HK-2 (cell line): Measurements from ENCODE around the gene STAG1.
"Not testable (repeated sequence)": the region's sequence is repeated elsewhere in the genome, so short reads cannot be mapped to it uniquely, and the experiment has no call there.

Experiments used
- DNase-seq: peaks from one replicate; pipeline ENCODE4 v3.0.0-alpha.2; 2018; ENCODE audit not compliant: unreplicated experiment

The STAG1 gene

DNA sequence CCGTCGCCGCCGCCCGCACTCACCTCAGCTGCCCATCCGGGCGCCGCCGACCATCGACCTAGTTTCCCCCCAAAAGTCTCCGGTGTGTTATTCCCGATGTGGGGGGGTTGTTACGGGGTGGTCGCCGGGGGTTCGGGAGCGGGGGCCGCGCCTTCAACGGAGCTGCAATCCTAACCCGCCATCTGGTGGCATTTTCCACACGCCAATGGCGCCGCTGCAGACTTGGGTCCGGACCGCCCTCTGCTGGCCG, at the start of gene STAG1:
Gene STAG1, minus strand, starts transcription at position 207 of the 250 bp plus-strand sequence. CDS start 121,480 bp downstream, outside the sequence.
- no peak for DNase-seq

GRCh38 chr3:136801146-136801545, 49.0 kb upstream of the STAG1 start:
- DNase-seq, result peak; percentile 41

DNA sequence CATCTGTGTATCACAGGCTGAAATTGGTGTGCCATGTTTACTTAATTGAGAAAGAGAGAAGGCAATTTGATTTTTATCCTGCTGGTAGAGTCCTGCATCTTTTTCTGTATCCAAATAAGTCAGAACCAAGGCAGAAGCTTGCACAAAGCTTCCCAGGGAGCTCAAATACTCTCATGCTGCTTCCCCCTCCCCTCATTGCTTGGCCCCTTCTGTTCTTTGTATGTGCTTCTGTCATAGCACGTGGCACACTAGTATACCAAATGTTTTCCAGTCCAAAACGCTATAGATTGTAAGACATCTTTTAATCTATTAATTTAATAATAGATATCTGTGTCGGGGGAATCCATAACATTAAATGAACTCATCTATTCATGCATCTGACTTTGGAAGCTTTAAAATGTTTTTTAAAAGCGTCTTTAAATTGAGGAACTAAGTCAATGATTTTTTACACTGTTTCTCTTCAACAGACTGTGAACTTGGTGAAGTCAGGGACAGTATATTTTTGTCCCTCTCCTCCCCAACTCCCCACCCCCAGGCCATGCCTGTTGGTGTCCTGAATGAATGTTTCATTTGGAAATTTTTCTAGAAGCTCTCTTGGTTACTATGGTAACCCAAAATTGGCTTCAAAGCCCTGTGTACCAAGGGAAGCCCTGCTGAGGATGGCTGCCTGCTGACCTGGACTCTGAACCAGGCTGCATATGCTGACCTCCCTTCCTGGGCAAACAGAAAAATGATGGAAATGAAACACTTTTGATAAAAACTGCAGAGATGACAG, 40.6 kb upstream of the STAG1 start:
- no peak for DNase-seq

DNA sequence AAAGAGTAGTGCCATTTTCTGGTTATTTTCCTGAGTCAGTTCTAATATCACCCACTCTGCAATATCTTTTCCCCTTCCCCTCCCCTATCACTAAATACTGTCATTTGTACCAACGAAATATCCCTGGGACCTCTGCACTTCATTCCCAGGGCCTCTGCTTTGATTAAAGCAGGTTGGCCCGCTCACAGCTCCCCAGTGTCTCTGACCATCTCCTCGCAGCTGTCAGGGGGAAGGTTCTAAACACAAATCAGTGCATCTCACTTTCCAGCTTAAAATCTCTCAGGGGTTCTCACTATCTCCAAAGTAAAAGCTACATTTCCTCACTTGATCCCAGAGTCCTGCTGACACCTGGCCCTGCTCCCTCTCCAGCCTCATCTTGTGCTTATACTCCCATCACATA, 38.6 kb upstream of the STAG1 start:
- DNase-seq, result no peak

- no peak for DNase-seq
Measured at GRCh38 chr3:136789976-136790375, 37.8 kb upstream of the STAG1 start.

- no peak for DNase-seq
Measured at GRCh38 chr3:136788154-136788553, 36.0 kb upstream of the STAG1 start.

DNA sequence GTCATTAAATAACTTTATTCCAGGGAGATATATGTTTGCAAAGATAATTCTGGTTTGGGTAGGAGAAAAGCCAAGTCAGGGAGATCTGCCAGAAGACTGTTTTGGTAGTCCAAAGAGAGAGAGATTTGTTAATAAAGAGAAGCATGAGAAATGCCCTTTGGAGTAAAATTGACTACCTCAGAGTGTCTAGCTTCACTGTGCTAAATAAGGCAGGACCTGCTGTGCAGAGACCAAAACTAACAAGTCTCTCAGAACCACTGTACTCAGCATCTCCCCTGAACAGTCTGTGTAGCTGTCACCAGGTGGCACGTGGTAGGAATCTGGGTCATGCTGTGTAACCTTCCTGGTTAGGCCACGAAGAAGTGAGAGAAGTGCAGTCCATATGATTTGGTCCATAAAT, 35.2 kb upstream of the STAG1 start:
- no peak for DNase-seq

- DNase-seq, result no peak
Measured at GRCh38 chr3:136783708-136784191, 31.6 kb upstream of the STAG1 start.

DNA sequence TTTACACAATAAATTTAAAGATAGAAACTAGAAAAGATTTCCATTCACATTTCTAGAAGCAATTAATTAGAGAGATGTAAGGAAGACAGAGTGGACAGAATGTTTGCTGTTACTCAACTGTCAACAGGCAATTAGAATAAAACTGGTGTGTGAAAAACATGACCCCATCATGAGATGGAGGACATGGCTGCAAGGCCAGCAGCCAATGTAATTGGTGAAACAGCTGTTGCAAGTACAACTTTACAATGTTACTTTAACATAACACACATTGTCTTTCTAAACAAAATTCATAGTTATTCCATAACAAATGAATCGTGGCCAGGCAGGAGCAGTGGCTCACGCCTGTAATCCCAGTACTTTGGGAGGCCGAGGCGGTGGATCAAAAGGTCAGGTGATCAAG, 28.6 kb upstream of the STAG1 start:
- no peak for DNase-seq

DNA sequence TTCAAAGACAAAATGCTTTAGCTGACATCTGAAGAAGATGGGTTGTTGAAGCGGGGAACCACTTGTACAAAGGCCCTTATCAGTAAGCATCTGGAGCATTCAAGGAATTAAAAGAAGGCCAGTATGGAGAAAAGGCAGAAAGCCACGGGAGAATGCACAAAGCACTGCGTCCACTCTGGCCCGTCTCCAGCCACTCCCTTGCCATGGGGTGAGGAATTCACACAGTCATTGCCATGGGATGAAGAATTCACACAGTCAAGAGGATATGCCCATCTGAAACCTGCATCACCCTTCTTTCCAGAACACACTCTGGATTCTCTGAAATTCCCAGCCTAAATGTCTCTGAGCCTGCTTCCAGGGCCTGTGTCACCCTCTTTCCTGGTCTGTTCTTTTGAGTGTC, 26.7 kb upstream of the STAG1 start:
- DNase-seq, result no peak

DNA sequence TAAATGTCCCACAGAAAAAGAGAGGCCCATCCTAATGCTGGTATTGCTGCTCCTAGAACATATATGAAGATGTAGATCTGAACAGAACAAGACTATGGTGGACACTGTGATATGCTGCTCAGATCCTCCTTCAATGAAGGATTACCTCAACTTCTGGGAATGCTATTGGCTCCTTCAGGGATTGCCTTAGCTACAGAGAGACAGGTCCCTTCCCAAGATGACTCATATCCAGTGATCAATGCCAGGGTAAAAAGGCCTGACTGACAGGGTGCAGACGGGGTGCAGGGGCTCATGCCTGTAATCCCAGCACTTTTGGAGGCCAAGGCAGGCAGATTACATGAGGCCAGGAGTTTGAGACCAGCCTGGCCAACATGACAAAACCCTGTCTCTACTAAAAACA, 20.5 kb upstream of the STAG1 start:
- DNase-seq, result no peak

- not testable (repeated sequence) for DNase-seq
Measured at GRCh38 chr3:136758160-136759102, 6.3 kb upstream of the STAG1 start.

DNA sequence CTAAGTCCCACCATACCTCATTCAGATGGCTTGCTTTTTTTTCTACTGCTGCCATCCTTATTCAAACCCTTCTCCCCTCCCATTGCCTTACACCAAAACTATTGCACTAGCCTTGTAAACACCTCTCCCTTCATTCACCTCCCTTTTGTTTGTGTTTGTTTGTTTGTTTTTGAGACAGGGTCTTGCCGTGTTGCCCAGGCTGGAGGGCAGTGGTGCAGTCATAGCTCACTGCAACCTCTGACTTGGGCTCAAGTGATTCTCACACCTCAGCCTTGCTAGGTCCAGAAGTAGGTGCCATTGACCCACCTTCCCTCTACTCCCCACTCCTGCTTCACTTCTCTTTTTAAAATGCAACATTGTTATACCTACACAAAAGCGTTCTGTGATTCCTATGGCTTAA, 3.0 kb upstream of the STAG1 start:
- no peak for DNase-seq

DNA sequence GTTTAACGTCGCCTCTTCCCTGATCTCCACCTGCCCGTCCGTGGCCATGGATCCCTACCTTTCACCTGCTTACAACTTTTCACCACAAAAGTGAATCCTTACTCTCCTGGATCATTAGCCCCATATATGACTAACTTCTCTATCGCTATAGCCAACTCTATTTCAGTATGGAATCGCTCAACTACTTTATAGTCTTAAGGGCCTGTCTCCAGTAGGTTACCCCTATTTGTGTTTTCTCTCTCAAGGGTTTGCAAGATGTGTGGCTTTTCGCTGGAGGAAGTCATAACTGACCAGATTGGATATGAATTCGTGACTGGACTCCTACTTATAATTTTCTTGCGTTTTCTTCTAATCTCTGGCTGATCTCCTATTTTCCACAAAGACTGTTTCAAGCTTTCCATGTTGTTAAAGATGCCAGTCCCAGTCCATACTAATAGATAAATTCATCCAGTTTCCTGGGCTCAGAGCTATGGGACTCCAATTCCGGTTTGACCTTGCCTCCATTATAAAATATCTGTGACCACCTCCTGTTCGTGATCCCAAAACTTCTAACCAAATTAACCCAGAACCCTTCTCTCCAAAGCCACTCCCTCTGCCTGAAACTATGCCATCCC, 1.3 kb upstream of the STAG1 start:
- peak; percentile 16 for DNase-seq

DNA sequence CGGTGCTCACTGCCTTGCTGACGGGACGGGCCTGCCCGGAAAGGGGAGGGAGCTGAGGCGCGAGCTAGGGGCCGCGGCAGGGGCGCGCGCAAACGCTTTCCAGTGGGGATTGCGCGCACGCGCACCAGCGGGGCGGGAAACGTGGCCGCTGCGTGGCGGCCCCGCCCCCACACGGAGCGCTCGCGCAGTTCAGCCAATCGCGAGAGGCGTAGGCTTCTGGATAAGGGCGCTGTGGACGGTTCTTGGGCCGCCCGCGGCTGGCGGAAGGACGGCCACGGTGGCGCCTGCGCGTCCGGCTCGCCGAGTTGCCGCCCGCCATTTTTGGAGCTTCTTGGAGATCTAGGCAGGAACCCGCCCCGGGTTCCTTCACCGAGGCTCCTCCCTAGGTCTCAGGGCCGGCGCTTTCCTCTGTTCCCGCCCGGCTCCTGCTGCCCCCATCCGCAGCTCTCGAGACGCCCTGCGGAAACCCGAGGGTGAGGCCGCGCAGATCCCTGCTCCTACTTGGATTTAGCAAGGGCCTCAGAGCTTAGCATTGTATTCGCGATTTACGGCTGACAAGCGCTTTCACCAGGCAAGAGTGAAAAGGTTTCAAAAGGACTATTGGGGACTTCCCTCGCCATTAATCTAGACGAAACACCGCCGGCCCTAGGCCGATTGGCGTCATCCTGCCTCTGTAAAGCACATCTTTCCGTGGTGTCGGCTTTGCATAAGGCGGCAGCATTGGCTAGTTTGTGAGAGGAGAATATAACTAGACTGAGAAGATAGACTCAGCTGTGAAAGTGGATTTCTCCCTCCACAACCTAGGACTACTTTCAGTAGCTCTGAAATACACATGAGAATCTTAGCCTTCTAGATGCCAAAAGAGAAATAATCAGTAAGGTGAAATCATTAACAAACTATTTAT, 496 bp upstream of the STAG1 start:
- peak; percentile 100 for DNase-seq

- peak; percentile 84 for DNase-seq
Measured at GRCh38 chr3:136751316-136752171, 634 bp downstream of the STAG1 start.

GRCh38 chr3:136750897-136751315, 1.3 kb downstream of the STAG1 start:
- no peak for DNase-seq

GRCh38 chr3:136750209-136750896, 1.8 kb downstream of the STAG1 start:
- DNase-seq, result no peak

DNA sequence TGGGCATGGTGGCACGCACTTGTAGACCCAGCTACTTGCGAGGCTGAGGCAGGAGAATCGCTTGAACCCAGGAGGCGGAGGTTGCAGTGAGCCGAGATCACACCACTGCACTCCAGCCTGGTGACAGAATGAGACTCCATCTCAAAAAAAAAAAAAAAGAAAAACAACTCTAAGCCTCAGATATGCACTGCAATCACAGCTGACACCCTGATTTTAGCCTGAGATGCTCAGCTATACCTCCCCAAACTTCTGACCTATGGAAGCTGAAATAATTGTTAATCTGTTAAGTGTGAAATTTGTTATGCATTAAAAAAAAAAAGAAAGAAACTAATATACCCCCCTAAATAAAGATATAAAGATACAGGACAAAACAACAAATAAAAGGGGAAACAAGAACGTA, 2.6 kb downstream of the STAG1 start:
- DNase-seq, result not testable (repeated sequence)

DNA sequence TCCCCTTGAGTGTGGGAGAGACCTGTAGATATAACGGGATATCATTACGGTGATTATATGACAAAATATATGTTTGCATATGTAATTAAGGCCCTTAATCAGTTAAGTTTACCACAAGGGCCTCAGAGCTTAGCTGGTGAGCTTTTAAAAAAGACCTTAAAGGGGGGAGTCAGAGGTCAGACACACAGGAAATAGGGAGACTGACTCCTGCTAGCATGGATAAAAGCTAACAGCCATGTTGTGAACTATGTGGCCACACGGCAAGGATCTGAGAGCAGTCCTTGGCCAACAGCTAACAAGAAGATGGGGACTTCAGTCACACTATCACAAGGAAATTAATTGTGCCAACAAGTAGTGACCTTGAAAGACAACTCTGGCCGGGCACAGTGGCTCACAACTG, 3.1 kb downstream of the STAG1 start:
- DNase-seq, result no peak
